Colon (tissue), 2 donors: ENCODE results near the gene ASB1.

Source experiments
- FAIRE-seq: peaks from 2 replicates; lab custom pipeline; 2012; peaks lifted over from hg19 to GRCh38; lab: Jason Lieb, UNC
- donor health status: control.
- donor health status: control.

ASB1 gene

DNA sequence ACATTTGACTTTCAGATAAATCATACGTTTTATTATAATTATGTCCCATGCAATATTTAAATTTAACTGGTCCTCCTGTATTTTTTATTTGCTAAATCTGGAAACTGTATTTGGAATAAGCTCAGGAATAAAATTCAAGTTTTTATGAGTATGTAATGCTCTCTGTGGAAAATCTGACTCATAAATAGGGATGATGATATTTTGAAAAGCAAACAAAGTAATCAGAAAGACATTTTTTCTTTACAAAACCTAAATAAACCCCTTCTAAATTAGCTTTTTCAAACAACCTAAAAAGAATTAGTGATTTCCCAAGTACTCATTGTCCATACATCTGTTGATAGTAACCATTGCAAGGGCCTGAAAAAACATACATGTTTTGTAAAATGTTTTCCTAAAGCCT lies 41.1 kb downstream of the ASB1 start:
- FAIRE-seq, result no peak

- no peak for FAIRE-seq
Observed at GRCh38 chr2:238469155-238469554, 42.4 kb downstream of the ASB1 start.

- FAIRE-seq, result no peak
Observed at GRCh38 chr2:238473014-238473413, 46.3 kb downstream of the ASB1 start.

GRCh38 chr2:238473523-238473922 lies 46.8 kb downstream of the ASB1 start:
- FAIRE-seq, result no peak

DNA sequence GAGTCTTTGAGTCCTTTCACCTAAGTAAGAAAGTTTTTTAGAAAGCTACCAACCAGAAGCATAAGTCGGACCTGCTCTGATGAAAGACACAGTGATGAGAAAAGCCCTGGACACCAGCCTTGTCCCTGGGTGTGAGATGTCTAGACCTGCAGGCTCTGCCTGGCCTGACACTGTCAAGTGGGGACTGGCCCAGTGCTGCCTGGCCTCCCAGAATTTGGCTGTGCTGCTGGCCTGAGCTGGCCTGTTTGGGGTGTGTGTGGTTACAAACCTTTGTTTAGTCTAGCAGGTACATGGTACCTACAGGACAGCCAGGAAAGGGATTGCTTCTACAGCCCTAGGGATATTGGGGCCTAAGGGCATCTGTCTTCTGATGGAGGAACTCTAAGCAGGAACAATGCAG lies 48.3 kb downstream of the ASB1 start:
- no peak for FAIRE-seq

DNA sequence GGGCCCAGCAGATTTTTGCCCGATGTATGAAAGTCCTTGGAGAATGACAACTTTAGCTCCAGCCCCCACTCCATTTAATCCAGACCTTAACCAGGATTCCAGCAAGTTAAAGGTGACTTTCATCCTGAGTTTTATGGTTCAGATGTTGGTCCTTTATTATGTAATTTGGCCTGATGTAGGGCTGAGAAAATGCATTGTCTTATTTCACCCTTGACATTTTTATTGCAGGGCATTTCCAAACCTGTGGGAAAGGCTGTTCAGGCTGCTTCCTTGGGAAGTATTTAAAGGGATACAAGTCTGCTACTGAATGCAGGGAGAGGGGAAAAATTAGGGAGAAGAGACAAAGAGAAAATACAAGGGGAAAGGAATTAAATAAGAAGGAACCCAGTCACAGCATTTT lies 48.8 kb downstream of the ASB1 start:
- FAIRE-seq, result no peak

DNA sequence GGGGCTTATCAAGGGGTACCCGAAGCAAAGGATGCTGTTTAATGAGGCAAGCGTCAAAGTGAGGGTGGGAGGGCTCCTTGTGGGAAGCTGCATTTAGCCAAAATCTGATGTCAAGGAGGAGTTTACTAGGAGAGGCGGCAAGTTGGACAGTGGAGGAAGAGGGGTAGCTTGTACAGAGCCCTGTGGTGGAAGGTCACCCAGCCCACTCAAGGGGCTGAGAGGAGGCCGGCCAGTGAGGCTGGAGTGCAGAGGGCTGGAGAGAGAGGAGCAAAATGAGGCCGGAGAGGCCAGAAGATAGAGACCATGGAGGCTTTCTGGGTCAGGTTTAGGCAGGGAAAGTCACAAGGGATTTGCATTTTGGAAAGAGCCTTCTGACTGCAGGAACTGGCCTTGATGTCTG lies 49.5 kb downstream of the ASB1 start:
- no peak for FAIRE-seq

DNA sequence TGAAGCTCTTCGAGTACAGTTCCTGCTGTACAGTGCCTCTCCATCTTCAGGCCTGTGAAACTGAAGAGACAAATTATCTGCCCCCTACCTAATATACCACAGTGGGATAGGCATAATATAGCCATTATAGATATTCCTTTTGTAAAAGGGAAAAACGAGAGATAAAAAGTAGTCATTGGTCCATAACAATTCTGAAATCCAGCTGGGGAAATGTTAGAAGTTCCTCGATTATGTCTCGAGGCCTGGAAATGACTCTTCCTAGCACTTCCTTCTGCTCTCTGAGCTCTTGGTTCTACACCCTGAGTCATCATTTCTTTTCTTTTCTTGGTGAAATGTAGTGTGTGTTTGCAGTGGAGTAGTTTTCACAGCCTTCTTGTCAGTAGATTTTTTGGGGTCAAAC lies 51.5 kb downstream of the ASB1 start:
- no peak for FAIRE-seq

DNA sequence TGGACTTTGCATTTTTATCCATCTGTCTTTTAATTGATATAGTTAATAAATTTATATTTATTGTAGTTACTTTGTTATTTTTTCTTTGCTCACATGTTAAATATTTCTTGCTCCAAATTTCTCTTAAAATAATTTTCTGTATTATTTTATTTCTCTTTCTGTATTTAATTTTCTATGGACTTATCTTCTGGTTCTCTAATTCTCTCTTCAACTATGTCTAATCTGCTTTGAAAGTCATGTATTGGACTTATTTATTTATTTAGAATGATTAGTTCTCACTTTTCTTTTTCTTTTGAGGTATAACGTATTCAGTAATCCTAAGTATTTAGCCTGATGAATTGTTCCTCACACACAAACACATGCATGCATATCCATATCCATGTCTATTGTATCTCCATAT lies 53.1 kb downstream of the ASB1 start:
- FAIRE-seq, result no peak

- no peak for FAIRE-seq
Observed at GRCh38 chr2:238483021-238483420, 56.3 kb downstream of the ASB1 start.

- FAIRE-seq, result no peak
Observed at GRCh38 chr2:238483656-238484055, 56.9 kb downstream of the ASB1 start.

DNA sequence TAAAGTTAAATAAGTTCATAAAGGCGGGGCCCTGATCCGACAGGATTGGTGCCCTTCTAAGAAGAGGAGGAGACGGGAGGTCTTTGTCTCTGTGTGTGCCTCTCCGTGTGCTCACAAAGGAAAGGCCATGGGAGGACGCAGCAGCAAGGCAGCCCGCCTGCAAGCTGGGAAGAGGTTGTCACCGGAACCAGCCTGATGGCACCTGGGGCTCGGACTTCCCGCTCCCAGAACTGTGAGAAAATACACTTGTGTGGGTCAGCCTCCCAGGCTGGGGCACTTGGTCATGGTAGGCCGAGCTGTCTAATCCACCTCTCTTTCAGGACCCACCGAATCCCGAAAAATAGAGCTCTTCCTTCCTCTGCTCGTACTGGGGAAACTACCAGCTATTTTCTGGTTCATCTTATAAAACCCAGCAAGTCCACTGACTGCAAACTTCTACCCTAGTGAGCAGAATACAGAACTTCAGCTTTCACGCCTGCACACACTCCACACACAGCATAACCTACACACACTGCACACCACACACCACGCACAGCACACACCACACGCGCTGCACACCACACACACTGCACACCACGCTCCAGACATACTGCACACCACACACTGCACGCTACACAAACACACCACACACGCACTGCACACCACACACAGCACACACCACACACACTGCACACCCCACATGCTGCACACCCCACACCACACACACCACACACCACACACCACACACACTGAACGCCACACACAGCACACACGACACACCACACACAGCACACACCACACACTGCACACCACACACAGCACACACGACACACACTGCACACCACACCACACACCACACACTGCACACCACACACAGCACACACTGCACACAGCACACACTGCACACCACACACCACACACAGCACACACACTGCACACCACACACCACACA lies 58.1 kb downstream of the ASB1 start:
- FAIRE-seq, result no peak

DNA sequence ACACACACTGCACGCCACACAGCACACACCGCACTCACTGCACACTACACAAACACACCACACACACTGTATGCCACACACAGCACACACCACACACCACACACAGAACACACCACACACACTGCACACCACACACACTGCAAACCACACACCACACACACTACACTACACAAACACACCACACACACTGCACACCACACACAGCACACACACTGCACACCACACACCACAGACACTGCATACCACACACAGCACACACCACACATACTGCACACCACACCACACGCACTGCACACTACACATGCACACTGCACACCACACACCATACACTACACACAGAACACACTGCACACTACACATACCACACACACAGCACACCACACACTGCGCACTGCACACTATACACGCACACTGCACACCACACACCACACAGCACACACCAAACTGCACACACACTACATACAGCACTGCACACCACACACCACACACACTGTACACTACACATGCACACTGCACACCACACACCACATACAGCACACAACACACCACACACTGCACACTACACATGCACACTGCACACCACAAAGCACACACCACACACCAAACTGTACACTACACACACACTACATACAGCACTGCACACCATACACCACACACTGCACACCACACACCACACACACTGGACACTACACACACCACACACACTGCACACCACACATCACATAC lies 59.6 kb downstream of the ASB1 start:
- FAIRE-seq, result no peak

- FAIRE-seq, result no peak
Observed at GRCh38 chr2:238487134-238487533, 60.4 kb downstream of the ASB1 start.

- no peak for FAIRE-seq
Observed at GRCh38 chr2:238487652-238488346, 61.1 kb downstream of the ASB1 start.

GRCh38 chr2:238488347-238488826 lies 61.7 kb downstream of the ASB1 start:
- FAIRE-seq, result no peak

DNA sequence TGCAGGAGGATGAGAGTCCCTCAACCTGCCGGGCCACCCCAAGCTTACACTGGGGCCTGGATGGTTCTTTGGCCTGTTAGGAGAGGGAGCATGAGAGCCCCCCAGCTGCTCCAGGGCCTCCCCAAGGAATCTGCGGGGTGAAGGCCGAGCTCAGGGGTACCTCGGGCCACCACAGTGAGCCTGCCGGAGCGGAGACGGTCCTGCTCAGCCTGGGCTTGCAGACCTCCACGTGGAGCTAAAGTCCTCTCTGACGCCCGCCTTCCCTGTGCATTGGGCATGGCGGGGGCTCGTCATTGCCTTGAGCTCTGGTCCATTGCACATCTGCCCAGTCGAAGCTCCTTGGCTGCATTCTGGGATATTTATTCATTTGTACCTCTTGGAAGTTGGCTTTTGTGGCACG lies 62.7 kb downstream of the ASB1 start:
- FAIRE-seq, result no peak

DNA sequence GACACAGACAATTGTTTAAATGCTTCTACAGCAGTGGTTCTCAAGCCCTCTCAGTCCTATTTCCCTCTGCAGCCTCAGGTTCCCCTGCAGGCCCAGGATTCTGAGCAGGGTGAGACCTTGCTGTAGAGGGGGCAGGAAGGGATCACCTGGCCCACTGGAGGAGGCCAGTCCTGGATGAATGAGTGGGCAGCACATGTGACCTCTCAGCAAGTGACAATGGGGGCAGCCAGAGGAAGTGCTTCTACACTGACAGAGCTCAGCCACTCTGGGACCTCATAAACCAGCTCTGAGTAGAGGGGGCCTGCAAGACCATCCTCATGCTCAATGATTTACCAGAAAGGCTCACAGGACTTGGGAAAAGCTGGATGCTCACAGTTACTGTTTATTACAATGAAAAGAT lies 63.2 kb downstream of the ASB1 start:
- FAIRE-seq, result no peak

GRCh38 chr2:238492840-238493239 lies 66.1 kb downstream of the ASB1 start:
- FAIRE-seq, result no peak

DNA sequence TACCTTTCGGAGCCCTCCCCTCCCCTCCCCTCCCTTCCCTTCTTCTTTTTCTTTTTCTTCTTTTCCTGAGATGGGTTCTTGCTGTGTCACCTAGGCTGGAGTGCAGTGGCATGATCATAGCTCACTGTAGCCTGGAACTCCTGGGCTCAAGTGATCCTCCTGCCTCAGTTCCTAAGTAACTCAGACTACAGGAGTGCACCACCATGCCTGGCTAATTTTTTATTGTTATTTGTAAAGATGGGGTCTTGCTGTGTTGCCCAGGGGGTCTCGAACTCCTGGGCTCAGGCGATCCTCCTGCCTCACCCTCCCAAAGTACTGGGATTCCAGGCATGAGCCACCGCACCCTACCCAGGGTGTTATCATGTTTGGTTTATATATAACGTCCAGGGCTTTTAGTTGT lies 66.7 kb downstream of the ASB1 start:
- FAIRE-seq, result no peak

- FAIRE-seq, result no peak
Observed at GRCh38 chr2:238493880-238494572, 67.3 kb downstream of the ASB1 start.

DNA sequence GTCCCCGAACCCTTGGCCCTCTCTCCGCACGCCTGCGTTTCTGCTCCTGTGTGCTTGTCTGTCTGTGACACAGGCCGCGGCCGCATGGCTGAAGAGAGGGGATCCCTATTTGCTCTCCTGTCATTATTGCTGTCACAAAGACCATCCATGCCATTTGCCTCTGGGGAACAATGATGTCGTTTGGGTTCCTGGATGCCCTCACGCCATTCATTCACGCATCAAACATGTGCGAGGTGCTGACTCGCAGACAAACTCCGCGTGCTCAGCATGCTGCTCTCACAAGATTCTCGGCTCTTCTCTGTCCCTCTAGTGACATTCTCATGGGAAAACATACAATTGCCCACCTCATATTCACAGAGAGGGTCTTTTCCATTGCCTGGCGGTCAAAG lies 67.8 kb downstream of the ASB1 start:
- no peak for FAIRE-seq
